T-helper 9 cell (primary cell): ENCODE results near the gene KBTBD4.

Experiments
- DNase-seq: peaks from one replicate; pipeline ENCODE4 v3.0.0-alpha.2; 2020

Gene KBTBD4

DNA sequence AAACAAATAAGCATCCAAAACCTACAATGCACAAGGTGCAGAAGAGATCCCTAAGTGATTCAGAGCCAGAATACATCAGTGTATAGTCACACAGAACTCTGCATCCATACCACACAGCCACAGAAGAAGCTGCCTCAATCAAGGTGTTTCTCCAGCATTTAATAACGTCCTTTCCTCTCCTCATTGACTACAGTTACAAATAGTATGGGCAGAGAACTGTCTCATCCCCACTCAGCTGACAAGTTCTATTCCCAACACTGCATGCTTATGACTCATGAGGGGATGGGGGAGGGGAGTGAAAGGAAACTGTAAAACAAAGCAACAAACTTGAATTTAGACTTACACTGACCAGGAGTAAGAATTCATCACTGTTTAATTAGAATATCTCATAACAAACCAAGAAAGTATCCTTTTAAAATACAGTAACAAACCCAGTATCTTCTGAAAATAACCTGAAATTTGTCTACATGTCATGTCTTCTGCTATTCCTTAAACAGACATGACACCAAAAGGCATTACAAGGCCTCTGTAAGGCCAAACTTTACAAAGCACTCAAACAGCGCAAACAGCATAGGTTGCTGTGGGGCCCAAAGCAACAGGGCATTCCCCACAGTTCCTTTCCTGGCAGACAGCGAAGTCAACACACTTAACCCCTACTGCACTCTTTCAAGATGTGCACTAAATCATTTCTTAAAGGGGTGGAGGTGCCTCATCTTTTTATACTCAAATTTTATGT is 55.1 kb downstream of the KBTBD4 start:
- peak; percentile 14 for DNase-seq
